HG03460 (cell line): Measurements from ENCODE around the gene NR3C2.

Experiments used
- ATAC-seq: cut with Tn5 transposase; IDR thresholded peaks from one replicate; pipeline ENCODE4 v1.9.1; 2021; ENCODE audit not compliant: unreplicated experiment

Gene NR3C2

GRCh38 chr4:148078061-148078460 is 364.2 kb downstream of the NR3C2 start:
- ATAC-seq: no peak

- no peak for ATAC-seq
These were observed 364.6 kb downstream of the NR3C2 start for GRCh38 chr4:148077581-148077980.

GRCh38 chr4:148076964-148077363 is 365.2 kb downstream of the NR3C2 start:
- ATAC-seq: no peak

- no peak for ATAC-seq
These were observed 366.8 kb downstream of the NR3C2 start for GRCh38 chr4:148075438-148075837.

GRCh38 chr4:148074462-148074861 is 367.8 kb downstream of the NR3C2 start:
- no peak for ATAC-seq

GRCh38 chr4:148073349-148073748 is 368.9 kb downstream of the NR3C2 start:
- ATAC-seq: no peak

GRCh38 chr4:148072789-148073188 is 369.4 kb downstream of the NR3C2 start:
- no peak for ATAC-seq

- no peak for ATAC-seq
These were observed 371.2 kb downstream of the NR3C2 start for GRCh38 chr4:148071009-148071408.

GRCh38 chr4:148069895-148070178 is 372.4 kb downstream of the NR3C2 start:
- no peak for ATAC-seq

GRCh38 chr4:148069086-148069894 is 372.9 kb downstream of the NR3C2 start:
- no peak for ATAC-seq

- ATAC-seq: no peak
These were observed 373.9 kb downstream of the NR3C2 start for GRCh38 chr4:148068065-148068911.

- no peak for ATAC-seq
These were observed 374.8 kb downstream of the NR3C2 start for GRCh38 chr4:148067301-148067916.

- ATAC-seq: no peak
These were observed 377.1 kb downstream of the NR3C2 start for GRCh38 chr4:148065075-148065474.

- ATAC-seq: no peak
These were observed 377.8 kb downstream of the NR3C2 start for GRCh38 chr4:148064451-148064850.

GRCh38 chr4:148062301-148062950 is 379.8 kb downstream of the NR3C2 start:
- ATAC-seq: no peak

GRCh38 chr4:148061795-148062194 is 380.4 kb downstream of the NR3C2 start:
- no peak for ATAC-seq

- no peak for ATAC-seq
These were observed 381.1 kb downstream of the NR3C2 start for GRCh38 chr4:148061141-148061481.

GRCh38 chr4:148060264-148061140 is 381.7 kb downstream of the NR3C2 start:
- ATAC-seq: no peak

- ATAC-seq: no peak
These were observed 382.5 kb downstream of the NR3C2 start for GRCh38 chr4:148059617-148060180.
